GM18520 (cell line): ENCODE measurements around the gene SLC2A2.

Source experiments
- ATAC-seq: cut with Tn5 transposase; IDR thresholded peaks from one replicate; pipeline ENCODE4 v1.9.1; 2021; ENCODE audit not compliant: unreplicated experiment

SLC2A2 gene

GRCh38 chr3:171038342-171038741 is 11.8 kb upstream of the SLC2A2 start:
- ATAC-seq: no peak

GRCh38 chr3:171028779-171029232 is 2.3 kb upstream of the SLC2A2 start:
- ATAC-seq: no peak

GRCh38 chr3:171028025-171028778 is 1.7 kb upstream of the SLC2A2 start:
- no peak for ATAC-seq

- no peak for ATAC-seq
These were observed 3.0 kb downstream of the SLC2A2 start for GRCh38 chr3:171023566-171023965.

GRCh38 chr3:171021377-171021776 is 5.1 kb downstream of the SLC2A2 start:
- ATAC-seq: no peak

GRCh38 chr3:171018156-171018935 is 8.2 kb downstream of the SLC2A2 start:
- ATAC-seq: no peak

- no peak for ATAC-seq
These were observed 12.4 kb downstream of the SLC2A2 start for GRCh38 chr3:171013822-171014748.

GRCh38 chr3:171011873-171012336 is 14.6 kb downstream of the SLC2A2 start:
- no peak for ATAC-seq

- ATAC-seq: no peak
These were observed 15.2 kb downstream of the SLC2A2 start for GRCh38 chr3:171011109-171011872.

- ATAC-seq: no peak
These were observed 19.2 kb downstream of the SLC2A2 start for GRCh38 chr3:171007316-171007715.

- no peak for ATAC-seq
These were observed 20.9 kb downstream of the SLC2A2 start for GRCh38 chr3:171005648-171006047.

GRCh38 chr3:171001957-171002694 is 24.4 kb downstream of the SLC2A2 start:
- peak; percentile 41 for ATAC-seq

GRCh38 chr3:171001250-171001893 is 25.1 kb downstream of the SLC2A2 start:
- no peak for ATAC-seq

- ATAC-seq: no peak
These were observed 26.2 kb downstream of the SLC2A2 start for GRCh38 chr3:171000281-171000680.

- no peak for ATAC-seq
These were observed 26.7 kb downstream of the SLC2A2 start for GRCh38 chr3:170999737-171000242.

- no peak for ATAC-seq
These were observed 28.3 kb downstream of the SLC2A2 start for GRCh38 chr3:170997961-170998913.

GRCh38 chr3:170992854-170993253 is 33.7 kb downstream of the SLC2A2 start:
- ATAC-seq: peak; percentile 73

GRCh38 chr3:170991664-170992063 is 34.9 kb downstream of the SLC2A2 start:
- ATAC-seq: no peak
